ENCODE data around the gene INF2.

The INF2 gene

GRCh38 chr14:104718871-104719270 is 29.5 kb downstream of the INF2 start:
- TF ChIP-seq CTCF (IDR thresholded peaks at IDR 0.05; ENCODE audit: control extremely low read depth, extremely low read depth, low read depth, missing control alignments) = no peak
- ChIA-PET POLR2A (no interaction called here), CTCF (no interaction called here)
- DNase-seq (ENCODE audit: extremely low spot score) = no peak

- POLR2A ChIA-PET = no interaction called here
- CTCF ChIA-PET = no interaction called here
- no peak for DNase-seq (ENCODE audit: extremely low spot score)
- no peak for TF ChIP-seq CTCF (IDR thresholded peaks at IDR 0.05; ENCODE audit: control extremely low read depth, extremely low read depth, low read depth, missing control alignments)
Observed at GRCh38 chr14:104719343-104719742, 29.9 kb downstream of the INF2 start.

- TF ChIP-seq CTCF (IDR thresholded peaks at IDR 0.05; ENCODE audit: control extremely low read depth, extremely low read depth, low read depth, missing control alignments) = no peak
- CTCF ChIA-PET = interaction anchor here (1.0 to 1.5 kb wide), 4 partner anchors 10 to 105 kb away, joined by 3 to 9 read pairs (median 4); no protein-coding TSS in a partner anchor
- POLR2A ChIA-PET = no interaction called here
- no peak for DNase-seq (ENCODE audit: extremely low spot score)
Observed at GRCh38 chr14:104721505-104722431, 32.4 kb downstream of the INF2 start.

- ChIA-PET POLR2A (no interaction called here), CTCF (interaction anchor here (0.6 to 4.0 kb wide), 7 partner anchors 13 to 66 kb away, joined by 3 to 24 read pairs (median 3); partner anchors contain the start of gene SIVA1)
- DNase-seq (ENCODE audit: extremely low spot score) = no peak
- no peak for TF ChIP-seq CTCF (IDR thresholded peaks at IDR 0.05; ENCODE audit: control extremely low read depth, extremely low read depth, low read depth, missing control alignments)
Observed at GRCh38 chr14:104722938-104723650, 33.7 kb downstream of the INF2 start.

GRCh38 chr14:104723651-104724406 is 34.4 kb downstream of the INF2 start, which contains the start of gene ADSS1:
Gene ADSS1, plus strand, starts transcription at chr14:104724229. Its CDS starts 42 bp downstream, at chr14:104724271.
- ChIA-PET POLR2A (no interaction called here), CTCF (interaction anchor here (1.0 to 4.0 kb wide), 6 partner anchors 12 to 46 kb away, joined by 3 to 24 read pairs (median 4); partner anchors contain the start of gene SIVA1)
- TF ChIP-seq CTCF (IDR thresholded peaks at IDR 0.05; ENCODE audit: control extremely low read depth, extremely low read depth, low read depth, missing control alignments) = peak; percentile 91
- DNase-seq (ENCODE audit: extremely low spot score) = peak; percentile 92
